Uterus (tissue), 2 donors: Measurements from ENCODE around the gene DNM3.

Experiments used
- POLR2A ChIP-seq, 2 donors: fragments of 450-650 bp; IDR thresholded peaks; one replicate each; pipeline ENCODE4 v1.6.1; 2016; ENCODE audit warnings: antibody characterized with exemption in 2 of 2, mild to moderate bottlenecking in 1 of 2, moderate library complexity in 1 of 2
- TF ChIP-seq, protein P1 (sequence below), 4 experiments: fragments of 200-600 bp in 2 of 4; fragments of 450-650 bp in 2 of 4; sonication (generic) in 2 of 4; IDR thresholded peaks; one replicate each; pipeline ENCODE4 v1.5.1; 2016 to 2019; ENCODE audit warnings: antibody characterized with exemption in 4 of 4, mild to moderate bottlenecking in 2 of 4, moderate library complexity in 1 of 4

GRCh38 chr1:171935664-171936063 is 94.4 kb downstream of the DNM3 start:
- TF ChIP-seq, protein P1, sequence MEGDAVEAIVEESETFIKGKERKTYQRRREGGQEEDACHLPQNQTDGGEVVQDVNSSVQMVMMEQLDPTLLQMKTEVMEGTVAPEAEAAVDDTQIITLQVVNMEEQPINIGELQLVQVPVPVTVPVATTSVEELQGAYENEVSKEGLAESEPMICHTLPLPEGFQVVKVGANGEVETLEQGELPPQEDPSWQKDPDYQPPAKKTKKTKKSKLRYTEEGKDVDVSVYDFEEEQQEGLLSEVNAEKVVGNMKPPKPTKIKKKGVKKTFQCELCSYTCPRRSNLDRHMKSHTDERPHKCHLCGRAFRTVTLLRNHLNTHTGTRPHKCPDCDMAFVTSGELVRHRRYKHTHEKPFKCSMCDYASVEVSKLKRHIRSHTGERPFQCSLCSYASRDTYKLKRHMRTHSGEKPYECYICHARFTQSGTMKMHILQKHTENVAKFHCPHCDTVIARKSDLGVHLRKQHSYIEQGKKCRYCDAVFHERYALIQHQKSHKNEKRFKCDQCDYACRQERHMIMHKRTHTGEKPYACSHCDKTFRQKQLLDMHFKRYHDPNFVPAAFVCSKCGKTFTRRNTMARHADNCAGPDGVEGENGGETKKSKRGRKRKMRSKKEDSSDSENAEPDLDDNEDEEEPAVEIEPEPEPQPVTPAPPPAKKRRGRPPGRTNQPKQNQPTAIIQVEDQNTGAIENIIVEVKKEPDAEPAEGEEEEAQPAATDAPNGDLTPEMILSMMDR (IDR thresholded peaks at IDR 0.05), result no peak
- TF ChIP-seq POLR2A (IDR thresholded peaks at IDR 0.05), result no peak
